Hematopoietic multipotent progenitor cell treated with erythropoietin and hydrocortisone succinate and interleukin-3 and kit ligand, for 17 days (in vitro differentiated cells): ENCODE results near the gene FGD3.
A peak's percentile ranks its signal among the peaks of the same experiment; 100 is the strongest.
"Not testable (repeated sequence)": the region's sequence is repeated elsewhere in the genome, so short reads cannot be mapped to it uniquely, and the experiment has no call there.

Source experiments
- DNase-seq: peaks from one replicate; pipeline ENCODE4 v3.0.0-alpha.2; 2015; ENCODE audit warnings: low spot score

The FGD3 gene

GRCh38 chr9:92974761-92975755 lies 27.7 kb downstream of the FGD3 start:
- DNase-seq: no peak

GRCh38 chr9:92976431-92976830 lies 29.1 kb downstream of the FGD3 start:
- DNase-seq: no peak

- no peak for DNase-seq
These were observed 30.0 kb downstream of the FGD3 start for GRCh38 chr9:92977279-92977678.

DNA sequence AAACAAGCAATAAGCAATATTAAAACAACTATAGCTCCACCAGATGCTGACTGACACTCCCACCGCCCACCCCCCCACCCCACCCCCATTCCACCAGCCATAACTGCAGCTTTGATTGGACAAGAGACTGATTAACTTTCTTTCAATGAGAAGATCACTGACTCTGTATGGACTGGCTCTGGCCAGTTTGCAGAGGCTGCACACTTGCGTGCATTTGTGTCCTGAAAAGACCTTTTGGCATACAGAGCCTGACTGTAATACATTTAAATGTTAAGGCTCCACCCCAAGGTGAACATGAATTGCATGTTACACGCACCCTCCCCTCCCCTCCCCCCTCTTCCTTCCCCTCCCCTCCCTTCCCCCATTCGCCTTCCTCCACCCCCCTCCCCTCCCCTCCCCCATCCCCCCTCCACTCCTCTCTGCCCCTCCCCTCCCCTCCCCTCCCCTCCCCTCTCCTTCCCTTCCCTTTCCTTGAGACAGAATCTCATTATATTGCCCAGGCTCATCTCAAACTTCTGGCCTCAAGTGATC lies 31.1 kb downstream of the FGD3 start:
- no peak for DNase-seq

GRCh38 chr9:92979283-92980056 lies 32.1 kb downstream of the FGD3 start:
- no peak for DNase-seq

DNA sequence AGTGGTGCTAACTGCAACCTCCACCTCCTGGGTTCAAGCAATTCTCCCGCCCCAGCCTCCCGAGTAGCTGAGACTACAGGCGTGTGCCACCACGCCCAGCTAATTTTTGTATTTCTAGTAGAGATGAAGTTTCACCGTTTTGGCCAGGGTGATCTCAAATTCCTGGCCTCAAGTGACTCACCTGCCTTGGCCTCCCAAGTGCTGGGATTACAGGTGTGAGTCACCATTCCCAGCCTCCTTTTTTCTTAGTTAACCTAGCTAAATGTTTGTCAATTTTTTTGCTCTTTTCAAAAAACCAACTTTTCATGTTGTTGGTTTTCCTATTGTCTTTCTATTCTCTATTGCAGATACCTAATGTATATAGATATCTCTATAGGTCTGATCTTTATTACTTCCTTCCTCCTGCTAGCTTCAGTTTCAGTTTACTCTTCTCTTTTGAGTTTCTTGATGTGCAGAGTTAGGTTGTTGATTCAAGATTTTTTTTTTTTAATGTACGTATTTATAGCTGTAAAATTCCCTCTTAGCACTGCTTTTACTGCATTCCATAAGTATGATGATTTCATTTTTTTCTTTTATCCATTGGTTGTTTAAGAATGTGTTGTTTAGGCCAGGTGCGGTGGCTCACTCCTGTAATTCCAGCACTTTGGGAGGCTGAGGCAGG lies 32.9 kb downstream of the FGD3 start:
- no peak for DNase-seq

DNA sequence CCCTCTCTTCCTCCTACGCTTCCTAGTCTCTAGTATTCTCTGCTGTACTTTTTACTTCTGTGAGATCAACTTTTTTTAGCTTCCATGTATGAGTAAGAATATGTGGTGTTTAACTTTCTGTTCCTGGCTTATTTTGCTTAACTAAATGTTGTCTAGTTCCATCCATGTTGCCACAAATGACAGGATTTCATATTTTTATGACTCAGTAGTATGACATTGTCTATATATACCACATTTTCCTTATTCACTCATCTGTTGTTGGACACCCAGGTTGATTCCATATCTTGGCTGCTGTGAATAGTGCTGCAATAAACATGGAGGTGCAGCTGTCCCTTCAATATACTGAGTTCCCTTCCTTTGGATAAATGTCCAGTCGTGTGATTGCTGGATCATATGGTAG lies 34.8 kb downstream of the FGD3 start:
- DNase-seq: no peak

DNA sequence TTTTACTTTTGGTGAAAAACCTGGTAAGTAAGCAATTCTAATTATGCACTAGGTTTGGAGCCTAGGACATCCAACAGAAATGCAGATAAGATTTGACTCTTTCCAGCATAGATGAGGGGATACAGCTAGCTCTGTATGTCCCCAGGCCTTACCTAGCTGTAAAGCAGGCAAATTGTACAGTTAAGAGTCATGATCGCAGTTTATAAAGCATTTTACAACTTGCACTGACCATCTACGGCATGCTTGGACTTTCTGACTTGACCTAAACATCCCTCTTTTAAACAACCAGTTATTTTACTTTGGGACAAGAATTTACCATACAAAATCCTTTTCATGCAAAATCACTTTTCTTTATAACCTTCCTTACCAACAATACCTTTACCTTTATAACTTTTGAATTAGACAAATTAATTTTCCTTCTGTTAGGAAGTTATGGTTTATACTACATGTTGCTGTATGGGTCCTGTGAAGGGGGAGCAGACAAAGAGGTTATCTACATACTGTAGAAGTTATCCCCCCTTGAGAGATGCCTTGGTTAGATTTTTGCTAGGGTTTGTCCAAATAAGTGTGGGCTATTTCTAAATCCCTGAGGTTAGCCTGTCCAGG lies 36.8 kb downstream of the FGD3 start:
- DNase-seq: no peak

DNA sequence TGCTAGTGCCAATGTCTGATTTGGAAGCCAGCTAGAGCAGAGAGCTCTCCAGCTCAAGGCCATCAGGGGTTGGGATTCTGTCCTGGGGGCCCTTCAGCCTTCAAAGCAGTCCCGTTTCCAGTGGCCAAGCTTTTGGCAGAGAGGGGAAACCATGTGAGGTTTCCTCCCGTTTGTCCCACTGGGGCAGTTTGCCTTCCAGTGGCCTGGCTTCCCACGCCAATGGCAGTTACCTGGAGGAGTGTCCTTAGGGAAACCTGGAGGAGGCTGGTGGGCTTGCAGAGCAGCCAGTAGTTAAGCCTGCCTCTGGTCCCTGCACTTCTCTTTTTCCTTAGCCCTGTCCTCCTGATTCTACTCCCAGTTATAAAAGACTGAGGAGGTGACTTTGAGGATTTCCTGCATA lies 37.7 kb downstream of the FGD3 start:
- DNase-seq: no peak

DNA sequence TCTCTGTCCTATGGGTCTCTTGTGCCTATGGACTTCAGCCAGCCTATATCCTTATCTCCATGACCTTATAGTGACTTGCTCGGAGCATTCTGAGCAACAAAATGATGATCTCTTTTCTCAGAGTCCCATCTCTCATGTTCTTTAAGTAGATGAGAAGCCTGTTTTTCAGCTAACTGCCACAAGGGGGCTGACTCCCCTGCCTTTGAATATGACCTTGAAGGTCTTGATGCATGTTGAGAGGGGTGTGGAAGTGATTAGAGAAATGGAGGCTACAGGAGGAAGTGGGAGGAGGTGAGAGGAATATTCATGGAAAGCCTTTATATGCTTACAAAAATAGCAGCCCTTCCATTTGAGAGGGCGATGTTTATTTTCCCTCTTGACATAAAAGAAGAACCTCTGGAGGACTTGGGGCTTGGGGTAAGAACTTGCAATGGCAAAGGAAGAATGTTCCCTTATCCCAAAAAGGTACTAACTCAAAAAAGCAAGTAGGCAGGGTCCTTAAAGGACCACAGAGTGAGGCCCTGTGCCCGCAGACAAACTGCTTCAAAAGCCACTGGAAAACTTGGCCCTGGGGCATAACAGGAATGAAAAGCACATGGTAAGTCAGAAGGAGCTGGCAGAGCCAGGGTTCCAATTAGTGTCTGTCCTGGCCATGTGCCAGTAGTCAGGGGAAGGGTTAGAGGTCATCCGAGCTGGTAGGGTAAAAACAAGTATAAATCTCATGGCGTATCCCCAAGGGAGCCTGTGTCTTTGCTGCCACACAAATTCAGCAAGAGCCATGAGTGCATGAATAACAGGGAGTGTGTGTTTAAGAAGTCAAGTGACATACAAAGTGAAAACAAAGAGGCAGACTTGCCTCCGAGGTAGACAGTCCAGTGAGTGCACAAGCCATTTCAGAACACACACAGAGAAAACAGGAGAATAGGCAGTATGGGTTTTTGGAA lies 39.1 kb downstream of the FGD3 start:
- no peak for DNase-seq

GRCh38 chr9:92988215-92988768 lies 41.0 kb downstream of the FGD3 start:
- DNase-seq: no peak

GRCh38 chr9:92989561-92989960 lies 42.2 kb downstream of the FGD3 start:
- no peak for DNase-seq

DNA sequence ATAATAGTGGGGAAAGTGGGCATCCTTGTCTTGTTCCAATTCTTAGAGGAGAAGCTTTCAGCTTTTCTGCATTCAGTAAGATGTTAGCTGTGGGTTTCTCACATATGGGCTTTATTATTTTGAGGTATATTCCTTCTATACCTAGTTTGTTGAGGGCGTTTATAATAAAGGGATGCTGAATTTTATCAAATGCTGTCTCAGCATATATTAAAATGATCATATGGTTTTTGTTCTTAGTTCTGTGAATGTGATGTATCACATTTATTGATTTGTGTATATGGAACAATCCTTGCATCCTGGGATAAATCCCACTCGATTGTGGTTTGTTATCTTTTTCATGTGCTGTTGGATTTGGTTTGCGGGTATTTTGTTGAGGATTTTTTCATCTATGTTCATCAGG lies 43.1 kb downstream of the FGD3 start:
- no peak for DNase-seq

DNA sequence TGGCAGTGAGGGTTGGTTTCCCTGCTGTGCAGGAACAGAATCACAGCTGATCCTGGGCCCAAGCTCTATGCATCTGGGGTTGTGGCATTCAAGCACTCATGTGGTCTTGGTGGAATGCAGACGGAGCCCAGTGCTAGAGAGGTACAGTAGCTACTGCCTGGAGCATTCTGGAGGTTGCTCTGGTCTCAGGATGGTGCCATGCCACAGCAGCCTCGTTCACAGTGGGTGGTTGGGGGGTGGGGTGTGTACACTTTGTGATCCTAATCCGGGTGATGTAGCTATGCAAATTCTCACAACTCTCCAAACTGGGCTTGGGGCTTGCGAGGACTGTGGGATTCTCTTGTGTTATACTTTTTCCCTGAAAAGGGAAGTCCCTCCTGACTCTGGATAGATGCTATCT lies 45.2 kb downstream of the FGD3 start:
- DNase-seq: no peak

DNA sequence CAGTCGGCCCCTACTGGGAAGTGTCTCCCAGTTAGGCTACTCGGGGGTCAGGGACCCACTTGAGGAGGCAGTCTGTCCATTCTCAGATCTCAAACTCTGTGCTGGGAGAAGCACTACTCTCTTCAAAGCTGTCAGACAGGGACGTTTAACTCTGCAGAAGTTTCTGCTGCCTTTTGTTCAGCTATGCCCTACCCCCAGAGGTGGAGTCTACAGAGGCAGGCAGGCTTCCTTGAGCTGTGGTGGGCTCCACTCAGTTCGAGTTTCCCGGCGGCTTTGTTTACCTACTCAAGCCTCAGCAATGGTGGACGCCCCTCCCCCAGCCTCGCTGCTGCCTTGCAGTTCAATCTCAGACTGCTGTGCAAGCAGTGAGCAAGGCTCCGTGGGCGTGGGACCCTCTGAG lies 51.5 kb downstream of the FGD3 start:
- DNase-seq: not testable (repeated sequence)

DNA sequence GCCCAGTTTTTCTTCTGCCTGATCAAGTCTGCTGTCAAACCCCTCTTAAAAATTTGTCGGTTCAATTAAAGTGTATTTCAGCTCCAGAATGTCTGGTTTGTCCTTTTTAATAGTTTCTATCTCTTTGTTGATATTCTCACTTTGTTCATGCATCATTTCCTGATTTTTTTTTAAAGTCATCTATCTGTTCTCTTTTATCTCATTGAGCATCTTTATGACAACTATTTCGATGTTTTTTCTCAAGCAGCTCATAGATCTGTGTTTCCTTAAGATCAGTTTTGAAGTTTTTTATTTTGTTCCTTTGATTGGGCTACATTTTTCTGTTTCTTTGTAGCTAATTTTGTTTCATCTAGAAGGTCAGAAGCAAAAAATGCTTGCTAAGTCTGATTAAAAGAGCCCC lies 53.7 kb downstream of the FGD3 start:
- DNase-seq: no peak

DNA sequence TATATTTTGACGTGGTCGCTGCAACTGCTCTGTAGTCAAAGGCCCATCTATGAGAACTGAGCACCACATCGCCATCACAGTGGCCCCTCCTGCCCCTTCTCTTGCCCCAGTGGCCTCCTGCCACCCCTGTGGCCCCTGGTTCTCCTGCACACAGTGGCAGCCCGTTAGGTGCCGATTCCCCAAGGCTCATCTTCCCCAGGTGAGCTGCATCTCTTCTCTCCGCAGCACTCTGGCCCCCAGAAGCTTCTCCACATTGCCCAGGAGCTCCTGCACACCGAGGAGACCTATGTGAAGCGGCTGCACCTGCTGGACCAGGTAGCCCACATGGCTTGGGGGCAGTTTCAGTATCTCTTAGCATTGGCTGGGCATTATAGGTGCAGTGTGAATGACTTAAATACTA lies 55.4 kb downstream of the FGD3 start:
- no peak for DNase-seq

DNA sequence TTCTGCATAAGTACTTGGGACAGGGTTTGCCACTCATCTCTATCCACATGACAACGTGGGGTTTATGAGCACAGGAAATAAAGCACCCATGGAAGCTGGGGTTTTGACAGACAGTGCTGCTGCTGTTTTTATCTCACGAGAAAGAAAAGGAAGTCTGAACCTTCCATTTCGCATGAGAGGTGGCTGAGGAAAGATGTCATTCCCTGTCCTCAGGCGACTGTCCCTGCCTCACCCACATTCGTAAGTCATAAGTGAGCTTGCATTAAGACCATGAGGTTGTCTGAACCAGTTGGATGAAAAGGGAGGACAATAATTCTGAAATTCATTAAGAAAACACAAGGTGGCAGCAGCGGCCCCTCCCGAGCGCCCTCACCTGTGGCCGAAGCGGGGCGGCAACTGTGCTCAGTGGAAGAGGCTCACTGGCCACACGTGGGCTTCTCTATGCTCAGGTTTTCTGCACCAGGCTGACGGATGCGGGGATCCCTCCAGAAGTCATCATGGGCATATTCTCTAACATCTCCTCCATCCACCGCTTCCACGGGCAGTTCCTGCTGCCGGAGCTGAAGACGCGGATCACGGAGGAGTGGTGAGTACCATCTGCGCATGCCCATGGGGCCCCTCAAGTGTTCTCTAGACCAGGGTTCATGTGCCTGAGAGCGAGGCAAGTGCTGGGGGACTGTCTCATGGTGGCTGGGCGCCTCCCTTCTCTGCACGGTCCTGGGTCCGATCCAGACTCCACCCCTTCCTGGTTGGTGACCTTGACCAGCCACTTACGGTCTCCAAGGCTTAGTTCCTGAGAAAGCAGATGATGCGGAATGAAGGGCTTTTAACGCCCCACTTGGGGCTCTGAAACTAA lies 56.5 kb downstream of the FGD3 start:
- peak; percentile 12 for DNase-seq

GRCh38 chr9:93004561-93004960 lies 57.2 kb downstream of the FGD3 start:
- no peak for DNase-seq

- no peak for DNase-seq
These were observed 58.6 kb downstream of the FGD3 start for GRCh38 chr9:93005876-93006275.
